Breast epithelium (tissue), 3 donors: Measurements from ENCODE around the gene COMT.

Experiments
- CTCF ChIP-seq, 3 donors: fragments of 450-650 bp; IDR thresholded peaks; one replicate each; pipeline ENCODE4 v1.5.1; 2016 to 2017; ENCODE audit warnings: antibody characterized with exemption in 3 of 3, mild to moderate bottlenecking in 3 of 3, moderate library complexity in 3 of 3
- POLR2A ChIP-seq: fragments of 450-650 bp; IDR thresholded peaks from one replicate; pipeline ENCODE4 v1.6.1; 2016; ENCODE audit warnings: antibody characterized with exemption, mild to moderate bottlenecking, moderate library complexity

- no peak for TF ChIP-seq CTCF (IDR thresholded peaks at IDR 0.05)
- no peak for TF ChIP-seq POLR2A
These were observed 56.8 kb downstream of the COMT start for GRCh38 chr22:19998232-19998951.
